Psoas muscle (tissue), 8 donors: ENCODE data around the gene UCN3. TPM values are rescaled to one million over a fixed set of nuclear protein-coding genes. Genes with fewer than 3 reads are reported as not detected.

Experiments used
- ATAC-seq, 4 donors: fragments of 200-7000 bp; cut with Tn5 transposase; one replicate each; pipeline ENCODE4 v1.9.1; 2020; ENCODE audit warnings: moderate library complexity in 3 of 4, mild to moderate bottlenecking in 2 of 4
- DNase-seq, 2 donors: peaks; one replicate each; pipeline ENCODE4 v3.0.0-alpha.2; 2020
- H3K27ac ChIP-seq: fragments of 200-600 bp; one replicate; pipeline ENCODE4 v1.8.0; 2022
- H3K27me3 ChIP-seq, 3 donors: fragments of 200-600 bp in 1 of 3; one replicate each; pipeline versions ENCODE4 v1.6.1 to v1.8.0; 2013 to 2022; ENCODE audit warnings: low read length in 2 of 3, mild to moderate bottlenecking in 2 of 3, moderate library complexity in 1 of 3; ENCODE audit not compliant: insufficient read depth in 3 of 3
- H3K36me3 ChIP-seq, 2 donors: fragments of 200-600 bp in 1 of 2; one replicate each; pipeline versions ENCODE4 v1.6.1 to v1.8.0; 2013 to 2022; ENCODE audit warnings: low read depth in 1 of 2, mild to moderate bottlenecking in 1 of 2, moderate library complexity in 1 of 2; ENCODE audit not compliant: insufficient read depth in 1 of 2
- H3K4me1 ChIP-seq: fragments of 200-600 bp; one replicate; pipeline ENCODE4 v1.8.0; 2022
- H3K4me3 ChIP-seq: fragments of 200-600 bp; one replicate; pipeline ENCODE4 v1.8.0; 2022; ENCODE audit warnings: mild to moderate bottlenecking
- H3K9me3 ChIP-seq: fragments of 200-600 bp; one replicate; pipeline ENCODE4 v1.8.0; 2022
- whole genome bisulfite sequencing, 3 donors: extraction: QIAGEN DNeasy Blood & Tissue Kit; methylation state at CpG; one replicate each; pipeline versions ENCODE4 v1.1.6 to v1.1.7; 2013; 5-methylcytosine and 5-hydroxymethylcytosine counted together
- intact Hi-C, 2 donors: fragments of 100-400 bp; cut with DNase I; formaldehyde crosslinking; loops; one replicate each; pipeline versions ENCODE4 v1.11.0 to v1.14.2; 2022
- polyA plus RNA-seq, 3 donors: library from polyadenylated mRNA; stranded (reverse); fragments of 200-250 nt; gene quantifications; one replicate each; pipeline ENCODE4 v1.2.3, GENCODE V29; 2013
- total RNA-seq, 4 donors: library from RNA; stranded (reverse); fragmentation: NEBNext Ultra II Directional in 2 of 4; extraction: Animal tissue kit (Norgen Biotek cat#: 25700) in 2 of 4; gene quantifications; one replicate each; pipeline versions ENCODE4 v1.2.1 to v1.2.4, GENCODE V29; 2021 to 2023
- TF ChIP-seq, protein P1 (sequence below): fragments of 200-600 bp; IDR thresholded peaks from one replicate; pipeline ENCODE4 v1.8.0; 2022; ENCODE audit warnings: antibody characterized with exemption
- donor health status: healthy with polysubstance abuse.
- donor health status: DM: no; HTN: no; CAD: no; lungs with moderate emphysema.
- donor health status: Bipolar disorder and iron deficiency.
- donor health status: healthy.
- donor health status: DM: yes; HTN: yes; CAD: no.
- donor health status: DM: no; HTN: no; CAD: no.
- donor health status: DM: no; HTN: no; CAD: no.
- donor health status: DM: yes; HTN: yes; CAD: no.

The UCN3 gene
- total and polyA plus RNA-seq, 7 donors = not detected

DNA sequence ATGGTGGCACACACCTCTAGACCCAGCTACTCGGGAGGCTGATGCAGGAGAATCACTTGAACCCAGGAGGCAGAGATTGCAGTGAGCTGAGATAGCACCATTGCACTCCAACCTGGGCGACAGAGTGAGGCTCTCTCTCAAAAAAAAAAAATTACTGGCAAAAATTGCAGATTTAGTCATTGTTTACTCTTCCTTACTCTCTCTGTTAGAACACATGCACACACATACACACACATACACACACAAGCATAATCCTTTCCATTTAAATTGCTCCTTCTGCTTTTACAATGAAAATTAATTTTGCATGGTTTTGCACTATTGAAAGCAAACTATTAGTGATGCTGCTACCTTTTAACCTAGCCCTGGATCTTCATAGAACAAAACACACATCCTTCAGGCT lies 15.4 kb upstream of the UCN3 start:
- TF ChIP-seq, protein P1, sequence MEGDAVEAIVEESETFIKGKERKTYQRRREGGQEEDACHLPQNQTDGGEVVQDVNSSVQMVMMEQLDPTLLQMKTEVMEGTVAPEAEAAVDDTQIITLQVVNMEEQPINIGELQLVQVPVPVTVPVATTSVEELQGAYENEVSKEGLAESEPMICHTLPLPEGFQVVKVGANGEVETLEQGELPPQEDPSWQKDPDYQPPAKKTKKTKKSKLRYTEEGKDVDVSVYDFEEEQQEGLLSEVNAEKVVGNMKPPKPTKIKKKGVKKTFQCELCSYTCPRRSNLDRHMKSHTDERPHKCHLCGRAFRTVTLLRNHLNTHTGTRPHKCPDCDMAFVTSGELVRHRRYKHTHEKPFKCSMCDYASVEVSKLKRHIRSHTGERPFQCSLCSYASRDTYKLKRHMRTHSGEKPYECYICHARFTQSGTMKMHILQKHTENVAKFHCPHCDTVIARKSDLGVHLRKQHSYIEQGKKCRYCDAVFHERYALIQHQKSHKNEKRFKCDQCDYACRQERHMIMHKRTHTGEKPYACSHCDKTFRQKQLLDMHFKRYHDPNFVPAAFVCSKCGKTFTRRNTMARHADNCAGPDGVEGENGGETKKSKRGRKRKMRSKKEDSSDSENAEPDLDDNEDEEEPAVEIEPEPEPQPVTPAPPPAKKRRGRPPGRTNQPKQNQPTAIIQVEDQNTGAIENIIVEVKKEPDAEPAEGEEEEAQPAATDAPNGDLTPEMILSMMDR = no peak
- no peaks in the 10 kb centered on the region for H3K9me3 ChIP-seq
- ATAC-seq (no peak), DNase-seq (no peak)
- no peak overlapping the region for H3K27ac ChIP-seq
- WGBS, 3 donors = 64 to 81% (median 71%) methylated on average over 2 of the region's 2 CpGs
- H3K27me3 ChIP-seq = no peaks in the 10 kb centered on the region
- no peaks in the 10 kb centered on the region for H3K4me1 ChIP-seq
- no peak overlapping the region for H3K4me3 ChIP-seq
- intact Hi-C loops = no loop called here
- no peaks in the 10 kb centered on the region for H3K36me3 ChIP-seq

DNA sequence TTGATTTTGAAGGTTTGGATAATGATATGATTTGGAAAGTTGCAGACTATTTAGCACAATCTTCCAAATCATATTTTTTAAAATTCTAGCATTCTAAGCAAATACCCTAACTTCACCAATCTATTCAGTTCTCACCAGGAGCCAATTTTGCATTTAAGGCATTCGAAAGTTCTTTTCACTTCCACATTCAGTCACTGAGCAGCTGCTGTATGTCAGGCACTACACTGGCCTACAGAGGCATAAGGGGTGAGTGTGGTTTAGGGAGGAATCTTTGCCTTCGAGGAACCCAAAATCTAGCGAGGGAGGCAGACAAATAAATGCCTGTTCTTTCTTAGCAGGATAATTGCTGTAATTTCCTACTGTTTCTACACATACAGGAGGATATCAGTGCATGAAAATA lies 10.7 kb upstream of the UCN3 start:
- H3K27ac ChIP-seq = no peak overlapping the region
- 44 to 82% (median 71%) methylated on average over 3 of the region's 3 CpGs for WGBS, 3 donors
- H3K27me3 ChIP-seq = peaks cover 0 to 21% (median 0%) of the 10 kb centered on the region in 3 donors
- TF ChIP-seq, protein P1 = no peak
- H3K9me3 ChIP-seq = no peaks in the 10 kb centered on the region
- intact Hi-C loops = no loop called here
- no peaks in the 10 kb centered on the region for H3K36me3 ChIP-seq
- DNase-seq (no peak), ATAC-seq (no peak)
- H3K4me1 ChIP-seq = no peaks in the 10 kb centered on the region
- H3K4me3 ChIP-seq = no peak overlapping the region

DNA sequence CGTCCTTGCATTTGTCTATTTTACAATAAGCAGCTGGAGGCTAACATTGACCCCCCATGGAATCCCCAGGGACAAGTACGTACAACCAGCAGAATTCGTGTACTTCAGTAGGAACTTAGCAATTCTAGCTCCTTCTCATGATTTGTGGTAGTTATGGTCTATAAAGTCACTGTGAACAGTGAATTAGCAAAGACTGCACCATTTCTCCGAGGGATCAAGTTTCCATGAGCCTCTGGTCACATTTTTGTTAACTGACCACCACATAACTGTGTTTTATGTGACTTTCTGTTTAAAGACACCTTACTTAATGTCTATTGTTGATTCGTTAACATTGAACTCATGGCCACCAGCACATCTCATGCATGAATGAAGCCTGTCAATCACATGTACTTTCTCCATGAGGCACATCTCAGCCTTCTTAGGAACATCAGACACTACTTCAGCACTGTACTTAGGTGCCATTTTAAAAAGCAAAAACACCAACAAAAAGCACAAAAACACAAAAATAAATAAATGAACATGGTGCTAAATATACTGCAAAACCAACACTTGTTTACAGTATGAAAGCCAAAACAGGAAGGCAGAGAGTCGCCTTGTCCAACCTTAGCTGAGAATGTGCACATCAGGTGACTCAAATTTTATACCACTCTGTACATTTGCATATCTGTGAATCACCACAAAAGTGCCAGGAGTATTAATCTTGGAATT lies 9.0 kb upstream of the UCN3 start:
- intact Hi-C loops = no loop called here
- 64 to 72% (median 68%) methylated on average over 6 of the region's 6 CpGs for WGBS, 3 donors
- no peaks in the 10 kb centered on the region for H3K4me1 ChIP-seq
- no peaks in the 10 kb centered on the region for H3K36me3 ChIP-seq
- no peak overlapping the region for H3K27ac ChIP-seq
- DNase-seq (no peak), ATAC-seq (no peak)
- no peak overlapping the region for H3K4me3 ChIP-seq
- peaks cover 0 to 21% (median 0%) of the 10 kb centered on the region in 3 donors for H3K27me3 ChIP-seq
- no peaks in the 10 kb centered on the region for H3K9me3 ChIP-seq
- TF ChIP-seq, protein P1 = no peak

GRCh38 chr10:5356302-5356763 lies 8.4 kb upstream of the UCN3 start:
- no peak overlapping the region for H3K4me3 ChIP-seq
- DNase-seq (no peak), ATAC-seq (no peak)
- intact Hi-C loops = no loop called here
- WGBS, 3 donors = 91 to 96% (median 96%) methylated on average over 4 of the region's 4 CpGs
- H3K27me3 ChIP-seq = peaks cover 0 to 21% (median 0%) of the 10 kb centered on the region in 3 donors
- TF ChIP-seq, protein P1 = no peak
- no peaks in the 10 kb centered on the region for H3K36me3 ChIP-seq
- H3K4me1 ChIP-seq = no peaks in the 10 kb centered on the region
- H3K27ac ChIP-seq = no peak overlapping the region
- H3K9me3 ChIP-seq = no peaks in the 10 kb centered on the region
